PC-3 (cell line): ENCODE data around the gene TMEM185B. TPM values are rescaled to one million over a fixed set of nuclear protein-coding genes. Genes with fewer than 3 reads are reported as not detected.

Experiments
- ATAC-seq: fragments of 200-7000 bp; cut with Tn5 transposase; 2 replicates; pipeline ENCODE4 v1.9.1; 2020; ENCODE audit warnings: mild to moderate bottlenecking, moderate library complexity
- BruUV-seq: library from RNA; stranded (reverse); fragments of 400-500 nt; replicated peaks from 2 replicates; lab custom pipeline; 2021; lab: Mats Ljungman, UMichigan
- CTCF ChIA-PET: fragments of 300-600 bp; sonication (Branson Sonifier 250); formaldehyde crosslinking; loops from one replicate; lab custom pipeline; 2022; ENCODE audit warnings: antibody characterized with exemption; lab: Charles Lee
- POLR2A ChIA-PET: fragments of 300-600 bp; sonication (Branson Sonifier 250); formaldehyde crosslinking; loops from one replicate; lab custom pipeline; 2022; ENCODE audit warnings: antibody characterized with exemption; ENCODE audit not compliant: unreplicated experiment; lab: Charles Lee
- DNase-seq: peaks from one replicate; pipeline ENCODE4 v3.0.0-alpha.2; 2015
- H2AFZ ChIP-seq: fragments of 300-600 bp; sonication (generic); 2 replicates; pipeline ENCODE4 v1.6.0; 2016; ENCODE audit warnings: antibody characterized with exemption, low read length
- H3F3A ChIP-seq: fragments of 300-600 bp; sonication (generic); one replicate; pipeline ENCODE4 v1.6.0; 2017; ENCODE audit warnings: antibody characterized with exemption, low read length, control low read depth, mild to moderate bottlenecking; ENCODE audit not compliant: unreplicated experiment
- H3K27ac ChIP-seq: fragments of 300-600 bp; sonication (generic); 2 replicates; pipeline ENCODE4 v1.5.1; 2016; ENCODE audit warnings: mild to moderate bottlenecking, low read length
- H3K27me3 ChIP-seq: fragments of 300-600 bp; sonication (generic); 2 replicates; pipeline ENCODE4 v1.6.1; 2016; ENCODE audit warnings: low read length, mixed read lengths
- H3K36me3 ChIP-seq: fragments of 300-600 bp; sonication (generic); 2 replicates; pipeline ENCODE4 v1.6.1; 2016; ENCODE audit warnings: low read depth, mixed run types, low read length, mixed read lengths
- H3K4me1 ChIP-seq: fragments of 300-600 bp; sonication (generic); 2 replicates; pipeline ENCODE4 v1.5.1; 2016; ENCODE audit warnings: low read length; ENCODE audit not compliant: insufficient read depth
- H3K4me2 ChIP-seq: fragments of 300-600 bp; sonication (generic); 2 replicates; pipeline ENCODE4 v1.6.0; 2016; ENCODE audit warnings: low read length
- H3K4me3 ChIP-seq: fragments of 300-600 bp; sonication (generic); 2 replicates; pipeline ENCODE4 v1.5.1; 2016; ENCODE audit warnings: mild to moderate bottlenecking, low read length, mixed read lengths
- H3K79me2 ChIP-seq: fragments of 300-600 bp; sonication (generic); 2 replicates; pipeline ENCODE4 v1.6.1; 2017; ENCODE audit warnings: low read length, mixed read lengths
- H3K9ac ChIP-seq: fragments of 300-600 bp; sonication (generic); 2 replicates; pipeline ENCODE4 v1.6.0; 2016; ENCODE audit warnings: mild to moderate bottlenecking, low read length
- H3K9me2 ChIP-seq: fragments of 300-600 bp; sonication (generic); replicated peaks from 2 replicates; pipeline ENCODE4 v1.6.1; 2016; ENCODE audit warnings: mixed run types, low read length, mixed read lengths
- H3K9me3 ChIP-seq: fragments of 300-600 bp; sonication (generic); 2 replicates; pipeline ENCODE4 v1.6.1; 2016; ENCODE audit warnings: low read length, mixed read lengths
- H4K20me1 ChIP-seq: fragments of 300-600 bp; sonication (generic); 2 replicates; pipeline ENCODE4 v1.6.1; 2016; ENCODE audit warnings: low read length, mixed read lengths
- CTCF ChIP-seq: fragments of 300-600 bp; sonication (generic); conservative IDR thresholded peaks from 2 replicates; pipeline ENCODE4 v1.5.1; 2017; ENCODE audit warnings: antibody characterized with exemption, low read depth, mild to moderate bottlenecking, low read length
- EZH2 ChIP-seq: fragments of 300-600 bp; sonication (generic); IDR thresholded peaks from one replicate; pipeline ENCODE4 v1.6.1; 2017; ENCODE audit warnings: antibody characterized with exemption, mild to moderate bottlenecking, low read length; ENCODE audit not compliant: unreplicated experiment
- EZH2phosphoT487 ChIP-seq: fragments of 300-600 bp; sonication (generic); IDR thresholded peaks from 2 replicates; pipeline ENCODE4 v1.6.1; 2018; ENCODE audit warnings: mild to moderate bottlenecking, antibody characterized with exemption, low read length, borderline replicate concordance
- intact Hi-C: fragments of 100-400 bp; cut with micrococcal nuclease; formaldehyde crosslinking; loops from 2 replicates; pipeline ENCODE4 v1.9.0; 2023
- total RNA-seq: library from RNA; depleted of rRNA; stranded (reverse); fragments of >200 nt; gene quantifications from 2 replicates; pipeline ENCODE4 v1.2.3, GENCODE V29; 2014

The TMEM185B gene
- total RNA-seq, 1 experiment from 2014 or later = 67.5 TPM

- ATAC-seq (no peak), DNase-seq (no peak)
- Histone ChIP-seq H3K4me3 (no peak overlapping the region), H3K27ac (no peak overlapping the region), H3K27me3 (no peaks in the 10 kb centered on the region), H2AFZ (no peak overlapping the region), H3K36me3 (no peaks in the 10 kb centered on the region), H3K79me2 (no peaks in the 10 kb centered on the region), H3K9ac (no peak overlapping the region), H4K20me1 (no peaks in the 10 kb centered on the region), H3K4me2 (no peak overlapping the region), H3K4me1 (no peaks in the 10 kb centered on the region), H3F3A (no peaks in the 10 kb centered on the region), H3K9me3 (no peaks in the 10 kb centered on the region), H3K9me2 (no peaks in the 10 kb centered on the region)
- ChIA-PET CTCF (no interaction called here), POLR2A (no interaction called here)
- no TSS peak for BruUV-seq
- no peak for TF ChIP-seq CTCF
- TF ChIP-seq EZH2phosphoT487 = no peak
- intact Hi-C loops = no loop called here
These were observed 43.1 kb downstream of the TMEM185B start for GRCh38 chr2:120180066-120180465.

- intact Hi-C loops = loop anchor here (10.0 kb wide), 2 partner anchors 355 to 535 kb away; no protein-coding TSS in a partner anchor
- Histone ChIP-seq H3K36me3 (no peaks in the 10 kb centered on the region), H3K27me3 (no peaks in the 10 kb centered on the region), H3K9me2 (no peaks in the 10 kb centered on the region), H2AFZ (no peak overlapping the region), H3K4me2 (no peak overlapping the region), H3F3A (no peaks in the 10 kb centered on the region), H3K4me1 (no peaks in the 10 kb centered on the region), H4K20me1 (no peaks in the 10 kb centered on the region), H3K79me2 (no peaks in the 10 kb centered on the region), H3K27ac (no peak overlapping the region), H3K9ac (no peak overlapping the region), H3K9me3 (no peaks in the 10 kb centered on the region), H3K4me3 (no peak overlapping the region)
- POLR2A ChIA-PET = no interaction called here
- TF ChIP-seq EZH2 = no peak
- no peak for TF ChIP-seq CTCF
- no peak for TF ChIP-seq EZH2phosphoT487
- no peak for DNase-seq
- CTCF ChIA-PET = no interaction called here
- ATAC-seq = no peak
- BruUV-seq = no TSS peak
These were observed 43.8 kb downstream of the TMEM185B start for GRCh38 chr2:120179396-120179795.

GRCh38 chr2:120177973-120178372 lies 45.2 kb downstream of the TMEM185B start:
- no peak for DNase-seq
- BruUV-seq = no TSS peak
- Histone ChIP-seq H3K9me3 (no peaks in the 10 kb centered on the region), H3K4me1 (no peaks in the 10 kb centered on the region), H3K27ac (no peak overlapping the region), H3K9me2 (no peaks in the 10 kb centered on the region), H3K27me3 (no peaks in the 10 kb centered on the region), H3K36me3 (no peaks in the 10 kb centered on the region), H3K79me2 (no peaks in the 10 kb centered on the region), H3K4me3 (no peak overlapping the region), H3K9ac (no peak overlapping the region), H2AFZ (no peak overlapping the region), H4K20me1 (no peaks in the 10 kb centered on the region), H3K4me2 (no peak overlapping the region), H3F3A (no peaks in the 10 kb centered on the region)
- no peak for ATAC-seq
- TF ChIP-seq EZH2phosphoT487 (no peak), EZH2 (no peak), CTCF (no peak)
- POLR2A ChIA-PET = no interaction called here
- CTCF ChIA-PET = no interaction called here
- intact Hi-C loops = loop anchor here (10.0 kb wide), 2 partner anchors 353 to 533 kb away; no protein-coding TSS in a partner anchor
